Measurements from ENCODE around the gene GOLGA7B. TPM values are rescaled to one million over a fixed set of nuclear protein-coding genes. Genes with fewer than 3 reads are reported as not detected.

Gene GOLGA7B
- polyA plus RNA-seq, 1 of the 3 experiments (the other 2 are of a cell fraction), result 0.03 TPM

DNA sequence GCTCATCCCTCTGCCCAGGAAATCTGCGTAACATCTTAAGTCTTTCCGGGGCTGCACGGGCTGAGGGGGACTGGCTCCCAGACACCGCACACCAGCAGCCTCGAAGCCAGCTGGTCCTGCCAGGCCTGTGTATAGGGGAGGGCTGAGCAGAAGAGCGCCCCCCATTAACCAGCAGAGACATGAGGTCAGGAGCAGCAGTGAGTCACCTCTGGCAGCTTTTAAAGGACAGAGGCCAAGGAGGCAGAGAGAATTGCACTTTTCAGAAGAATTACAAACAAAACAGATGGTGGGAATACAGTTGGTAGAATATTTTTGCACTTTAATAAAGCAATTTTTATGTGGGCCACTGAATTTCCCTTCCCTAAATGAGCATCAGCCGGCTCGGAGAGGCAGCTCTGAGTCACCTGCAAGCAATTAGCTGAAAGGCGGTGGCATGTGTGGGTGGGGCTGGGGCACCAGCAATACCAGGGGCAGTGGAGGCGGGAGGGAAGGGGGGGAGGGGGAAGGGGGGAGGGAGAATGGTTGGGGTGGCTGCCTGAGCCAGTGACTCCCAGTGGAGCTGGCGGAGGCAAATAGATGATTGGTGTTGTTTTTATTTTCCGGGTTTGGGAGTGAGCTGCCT, 39.1 kb downstream of the GOLGA7B start:
- H3K4me1 ChIP-seq (ENCODE audit: control insufficient read depth in 1 of 2, insufficient read depth in 2 of 2, low read depth in 1 of 2, low read length in 1 of 2), result peaks cover 5 to 22% of the 10 kb centered on the region in 2 experiments; a peak in 2 of 4 replicates
- peak overlapping the region; percentile 44; the same call in 1 of the 2 replicates for H3K4me2 ChIP-seq
- H3K4me3 ChIP-seq (ENCODE audit: low read depth in 2 of 2, low read length in 1 of 2), result no peak overlapping the region
- H3K9me2 ChIP-seq, result no peaks in the 10 kb centered on the region
- H4K20me1 ChIP-seq (ENCODE audit: insufficient read depth), result no peaks in the 10 kb centered on the region
- POLR2A ChIA-PET, result interaction anchor here (0.7 to 1.2 kb wide), 4 partner anchors 12 to 143 kb away, joined by 3 to 4 read pairs (median 3); no protein-coding TSS in a partner anchor
- no peak overlapping the region for H2AFZ ChIP-seq (ENCODE audit: low read depth)
- H3F3A ChIP-seq (replicated peaks; ENCODE audit: insufficient read depth), result peaks cover 6% of the 10 kb centered on the region
- peak; percentile 88 for DNase-seq
- WGBS (ENCODE audit: low lambda C conversion rate), result 16% methylated on average over 12 of the region's 12 CpGs
- CTCF ChIA-PET, result interaction anchor here (0.6 to 3.4 kb wide), 17 partner anchors 9 to 189 kb away, joined by 3 to 15 read pairs (median 5); no protein-coding TSS in a partner anchor
- no peaks in the 10 kb centered on the region for H3K36me3 ChIP-seq (replicated peaks in 1 of 2; ENCODE audit: control insufficient read depth in 1 of 2, insufficient read depth in 2 of 2, low read length in 1 of 2)
- H3K79me2 ChIP-seq (ENCODE audit: insufficient read depth), result no peaks in the 10 kb centered on the region
- H3K9me3 ChIP-seq, result no peaks in the 10 kb centered on the region
- peak overlapping the region; percentile 35 to 66 for H3K27ac ChIP-seq (ENCODE audit: low read depth in 2 of 2, low read length in 1 of 2)
- H3K9ac ChIP-seq, result no peak overlapping the region; the same call in 1 of the 2 replicates
- peaks cover 4% of the 10 kb centered on the region; the same call in 1 of the 2 replicates for H3K27me3 ChIP-seq (ENCODE audit: insufficient read depth)
- TF ChIP-seq USF1 (IDR thresholded peaks at IDR 0.05; ENCODE audit: borderline replicate concordance, low read depth), result no peak
- TF ChIP-seq MEF2A (IDR thresholded peaks at IDR 0.05; ENCODE audit: borderline replicate concordance, low read depth), result no peak
- TF ChIP-seq CTCF (IDR thresholded peaks at IDR 0.05), result peak; percentile 41
- TF ChIP-seq FOXJ3 (CRISPR knock-in tag; IDR thresholded peaks at IDR 0.05), result no peak
- TF ChIP-seq NRF1 (IDR thresholded peaks at IDR 0.05; ENCODE audit: low read depth, low read length), result no peak
- no peak for TF ChIP-seq EZH2phosphoT487 (IDR thresholded peaks at IDR 0.05; ENCODE audit: borderline replicate concordance, low read depth)
- peak; percentile 41; the same call in 1 of the 2 replicates for TF ChIP-seq NFIC (IDR thresholded peaks at IDR 0.05; ENCODE audit: borderline replicate concordance)
- peak; percentile 75 for TF ChIP-seq TCF12 (IDR thresholded peaks at IDR 0.05)
- TF ChIP-seq RCOR1 (IDR thresholded peaks at IDR 0.05; ENCODE audit: low read length), result no peak
- TF ChIP-seq IRF3 (IDR thresholded peaks at IDR 0.05; ENCODE audit: low read depth, low read length), result no peak
- TF ChIP-seq PBX3 (IDR thresholded peaks at IDR 0.05), result 0 out of 2 replicates have a peak, but pooled peaks have one; percentile 5
- TF ChIP-seq SIN3A (IDR thresholded peaks at IDR 0.05; ENCODE audit: borderline replicate concordance, low read depth, low read length), result no peak
- TF ChIP-seq RFX5 (IDR thresholded peaks at IDR 0.05; ENCODE audit: low read length), result no peak
- TF ChIP-seq MXI1 (IDR thresholded peaks at IDR 0.05; ENCODE audit: low read depth, low read length), result no peak
- no peak for TF ChIP-seq YY1 (IDR thresholded peaks at IDR 0.05; ENCODE audit: low read depth)
- peak; percentile 61 for TF ChIP-seq RXRA (IDR thresholded peaks at IDR 0.05; ENCODE audit: borderline replicate concordance, low read depth)
- no peak for TF ChIP-seq TEAD4 (IDR thresholded peaks at IDR 0.05; ENCODE audit: borderline replicate concordance, insufficient read depth)
- TF ChIP-seq JUND (IDR thresholded peaks at IDR 0.05), result peak; percentile 62
- TF ChIP-seq FOSL2 (IDR thresholded peaks at IDR 0.05; ENCODE audit: borderline replicate concordance, low read depth), result peak; percentile 69
- TF ChIP-seq USF2 (IDR thresholded peaks at IDR 0.05; ENCODE audit: borderline replicate concordance, low read depth, low read length), result no peak
- TF ChIP-seq CHD2 (IDR thresholded peaks at IDR 0.05; ENCODE audit: low read length, partially characterized antibody), result no peak
- no peak for TF ChIP-seq POLR2AphosphoS5 (IDR thresholded peaks at IDR 0.05; ENCODE audit: low read depth, low read length)
- TF ChIP-seq FOXM1 (IDR thresholded peaks at IDR 0.05; ENCODE audit: low read depth), result no peak
- no peak for TF ChIP-seq ZBTB33 (IDR thresholded peaks at IDR 0.05; ENCODE audit: borderline replicate concordance, low read depth)
- TF ChIP-seq ELF1 (IDR thresholded peaks at IDR 0.05), result no peak
- TF ChIP-seq TAF1 (IDR thresholded peaks at IDR 0.05; ENCODE audit: borderline replicate concordance, low read depth, low read length), result no peak

Measured in SK-N-SH (cell line).